Breast epithelium (tissue), 3 donors: ENCODE measurements around the gene GLRA1. TPM values are rescaled to one million over a fixed set of nuclear protein-coding genes. Genes with fewer than 3 reads are reported as not detected.

Experiments used
- total RNA-seq, 3 donors: library from RNA; depleted of rRNA; stranded (reverse); fragments of >200 nt; gene quantifications; one replicate each; pipeline ENCODE4 v1.1.0, GENCODE V29; 2016

The GLRA1 gene
- total RNA-seq, 3 donors from 2014 or later = not detected

Other genes with a start within 250 kb of the GLRA1 start
- gene SPARC, start 237.9 kb downstream of the GLRA1 start, total RNA-seq = 1,000 to 10,000 TPM in 1 of 3 donors, 100 to 1,000 TPM in 2; 220 to 2,507 (median 295) TPM
- 100 to 1,000 TPM; 119 to 138 (median 120) TPM for gene ATOX1, start 166.2 kb downstream of the GLRA1 start, total RNA-seq
- 100 to 1,000 TPM in 2 of 3 donors, 10 to 100 TPM in 1; 98.6 to 128 (median 107) TPM for gene G3BP1, start 152.9 kb downstream of the GLRA1 start, total RNA-seq